Measurements from ENCODE around the gene OAT. TPM values are rescaled to one million over a fixed set of nuclear protein-coding genes. Genes with fewer than 3 reads are reported as not detected.

The OAT gene
- total RNA-seq, 1 experiment from 2014 or later, result 67.9 TPM

DNA sequence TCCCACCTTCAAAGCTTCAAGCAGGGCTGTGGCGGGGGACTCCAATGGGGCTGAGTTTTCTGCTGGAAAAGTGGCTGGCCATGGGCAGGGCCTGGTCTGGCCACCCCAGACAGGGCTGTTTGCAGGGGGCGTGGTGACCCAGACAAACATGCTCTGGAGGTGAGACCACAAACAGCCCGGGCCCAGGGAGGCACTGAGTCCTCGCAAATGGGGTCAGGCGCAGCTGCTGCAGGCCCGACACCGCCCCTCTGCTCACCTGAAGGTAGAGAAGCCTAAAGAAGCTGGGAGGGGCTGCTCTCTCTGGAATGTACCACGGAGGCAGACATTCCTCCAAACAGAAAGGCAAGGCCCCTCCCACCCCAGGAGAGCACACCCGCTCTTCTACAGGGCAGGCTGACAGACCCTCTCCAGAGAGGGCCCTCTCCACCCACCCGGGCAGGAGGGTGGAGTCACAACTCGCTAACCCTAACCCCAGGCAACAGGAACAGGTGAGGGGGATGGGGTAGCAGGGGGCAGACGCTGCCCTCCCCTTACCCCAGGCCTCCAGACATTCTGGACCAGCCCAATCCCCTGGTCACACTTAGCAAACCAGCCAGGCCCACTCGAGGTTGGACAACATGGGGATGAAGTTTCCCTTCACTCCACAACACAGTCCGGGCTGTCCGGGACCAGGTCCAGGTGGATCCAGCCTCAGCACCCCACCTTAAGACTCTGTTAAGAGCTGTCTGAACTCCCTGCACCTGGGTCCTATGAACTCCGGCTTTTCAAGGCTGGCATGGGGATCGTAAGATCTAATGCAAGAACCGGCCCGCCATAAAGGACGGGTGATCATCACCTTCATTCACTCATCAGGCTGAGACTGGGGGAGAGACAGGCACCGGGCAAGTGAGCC is 32.3 kb downstream of the OAT start:
- no peak overlapping the region for H3K18ac ChIP-seq (ENCODE audit: insufficient read length, low read depth, low read length)
- H2AK5ac ChIP-seq (ENCODE audit: insufficient read length, low read length), result no peak overlapping the region
- H3K4ac ChIP-seq (ENCODE audit: low read depth, low read length), result no peak overlapping the region
- DNase-seq, result peak; percentile 76
- no peak overlapping the region for H4K8ac ChIP-seq (replicated peaks; ENCODE audit: insufficient read length, low read depth, low read length)
- no peak overlapping the region for H2BK15ac ChIP-seq (ENCODE audit: low read depth, low read length)
- WGBS (ENCODE audit: extremely low coverage, insufficient read length, low lambda C conversion rate), result no CpG with 5 or more reads among the region's 21 CpGs
- Mint-ChIP-seq H3K9me3 (no peaks in the 10 kb centered on the region), H3K4me3 (no peak overlapping the region; a peak in 1 of 5 replicates), H3K36me3 (ENCODE audit: insufficient read depth in 1 of 3, low read depth in 3 of 3) (no peaks in the 10 kb centered on the region), H3K4me1 (peaks cover 1 to 23% of the 10 kb centered on the region in 2 experiments; a peak in 2 of 4 replicates), H3K27me3 (ENCODE audit: low read depth) (peaks cover 19% of the 10 kb centered on the region), H3K27ac (no peak overlapping the region; a peak in 1 of 7 replicates)
- TF ChIP-seq, protein P1, sequence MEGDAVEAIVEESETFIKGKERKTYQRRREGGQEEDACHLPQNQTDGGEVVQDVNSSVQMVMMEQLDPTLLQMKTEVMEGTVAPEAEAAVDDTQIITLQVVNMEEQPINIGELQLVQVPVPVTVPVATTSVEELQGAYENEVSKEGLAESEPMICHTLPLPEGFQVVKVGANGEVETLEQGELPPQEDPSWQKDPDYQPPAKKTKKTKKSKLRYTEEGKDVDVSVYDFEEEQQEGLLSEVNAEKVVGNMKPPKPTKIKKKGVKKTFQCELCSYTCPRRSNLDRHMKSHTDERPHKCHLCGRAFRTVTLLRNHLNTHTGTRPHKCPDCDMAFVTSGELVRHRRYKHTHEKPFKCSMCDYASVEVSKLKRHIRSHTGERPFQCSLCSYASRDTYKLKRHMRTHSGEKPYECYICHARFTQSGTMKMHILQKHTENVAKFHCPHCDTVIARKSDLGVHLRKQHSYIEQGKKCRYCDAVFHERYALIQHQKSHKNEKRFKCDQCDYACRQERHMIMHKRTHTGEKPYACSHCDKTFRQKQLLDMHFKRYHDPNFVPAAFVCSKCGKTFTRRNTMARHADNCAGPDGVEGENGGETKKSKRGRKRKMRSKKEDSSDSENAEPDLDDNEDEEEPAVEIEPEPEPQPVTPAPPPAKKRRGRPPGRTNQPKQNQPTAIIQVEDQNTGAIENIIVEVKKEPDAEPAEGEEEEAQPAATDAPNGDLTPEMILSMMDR (conservative IDR thresholded peaks at IDR 0.05), result no peak
- H3K27ac ChIP-seq (ENCODE audit: insufficient read length, low read depth, low read length), result no peak overlapping the region
- no peak overlapping the region for H3K56ac ChIP-seq (ENCODE audit: insufficient read length, low read depth, low read length)
- no peaks in the 10 kb centered on the region for H3K79me1 ChIP-seq (ENCODE audit: insufficient read depth, low read depth, low read length, poor library complexity, severe bottlenecking)
- H2BK5ac ChIP-seq (ENCODE audit: insufficient read length, low read length), result no peak overlapping the region
- no peak overlapping the region for H4K5ac ChIP-seq (ENCODE audit: insufficient read length, low read depth, low read length)
- H4K91ac ChIP-seq (ENCODE audit: insufficient read length, low read depth, low read length), result no peak overlapping the region
- H2BK120ac ChIP-seq (ENCODE audit: low read depth, low read length, poor library complexity, severe bottlenecking), result no peak overlapping the region
- no peaks in the 10 kb centered on the region for H4K20me1 ChIP-seq (ENCODE audit: control insufficient read depth, insufficient read depth, insufficient read length)
- no peaks in the 10 kb centered on the region for H3K27me3 ChIP-seq (ENCODE audit: insufficient read depth, low read length)
- no peak overlapping the region for H3T11ph ChIP-seq (ENCODE audit: low read length)
- no peaks in the 10 kb centered on the region for H3K79me2 ChIP-seq (ENCODE audit: insufficient read depth, low read length)
- no peaks in the 10 kb centered on the region for H3K9me3 ChIP-seq (ENCODE audit: control insufficient read depth, low read depth, low read length)
- H2BK20ac ChIP-seq (ENCODE audit: low read depth, low read length, poor library complexity, severe bottlenecking), result no peak overlapping the region
- H3K4me2 ChIP-seq (ENCODE audit: insufficient read depth, insufficient read length, low read length), result no peak overlapping the region
- H3K14ac ChIP-seq (ENCODE audit: insufficient read depth, low read length), result no peak overlapping the region
- no peaks in the 10 kb centered on the region for H3K4me1 ChIP-seq (ENCODE audit: insufficient read depth, low read length)
- H3K23ac ChIP-seq (ENCODE audit: insufficient read length, low read depth, low read length), result no peak overlapping the region
- no peak overlapping the region for H2AFZ ChIP-seq (ENCODE audit: low read length)
- H3K9ac ChIP-seq (ENCODE audit: extremely low read depth, insufficient read length, low read length), result no peak overlapping the region
- no peak overlapping the region for H2BK12ac ChIP-seq (ENCODE audit: insufficient read length, low read depth, low read length)
- H3K23me2 ChIP-seq (ENCODE audit: insufficient read length, low read depth, low read length, poor library complexity, severe bottlenecking), result peaks cover 4% of the 10 kb centered on the region
